ENCODE measurements around the gene GNAQ. TPM values are rescaled to one million over a fixed set of nuclear protein-coding genes. Genes with fewer than 3 reads are reported as not detected.
"Not testable (repeated sequence)": the region's sequence is repeated elsewhere in the genome, so short reads cannot be mapped to it uniquely, and the experiment has no call there.

GNAQ gene
- total RNA-seq, 1 experiment from 2014 or later, result 38.2 TPM

- no peaks in the 10 kb centered on the region for H3K9me3 Mint-ChIP-seq (ENCODE audit: unreplicated experiment)
- DNase-seq (ENCODE audit: unreplicated experiment), result no peak
- ChIA-PET CTCF (interaction anchor here (1.5 kb wide), 1 partner anchor 269 kb away, joined by 6 read pairs; no protein-coding TSS in a partner anchor), POLR2A (no interaction called here)
- peaks cover 2% of the 10 kb centered on the region for H3K4me1 Mint-ChIP-seq (ENCODE audit: insufficient read depth, unreplicated experiment)
- no TSS peak for BruUV-seq (replicated peaks)
- peaks cover 43% of the 10 kb centered on the region for H3K36me3 Mint-ChIP-seq (ENCODE audit: insufficient read depth, unreplicated experiment)
- intact Hi-C loops (cut with micrococcal nuclease), result no loop called here
- no peaks in the 10 kb centered on the region for H3K27me3 Mint-ChIP-seq (ENCODE audit: insufficient read depth, unreplicated experiment)
- H3K27ac Mint-ChIP-seq (ENCODE audit: low read depth, unreplicated experiment), result no peak overlapping the region
- H3K4me3 Mint-ChIP-seq (ENCODE audit: unreplicated experiment), result no peak overlapping the region
- TF ChIP-seq CTCF (IDR thresholded peaks at IDR 0.05; ENCODE audit: unreplicated experiment), result no peak
These were observed 304.8 kb downstream of the GNAQ start for GRCh38 chr9:77726814-77727213.

GRCh38 chr9:77726289-77726688 is 305.3 kb downstream of the GNAQ start:
- ChIA-PET POLR2A (no interaction called here), CTCF (interaction anchor here (1.5 kb wide), 1 partner anchor 269 kb away, joined by 6 read pairs; no protein-coding TSS in a partner anchor)
- peaks cover 41% of the 10 kb centered on the region for H3K36me3 Mint-ChIP-seq (ENCODE audit: insufficient read depth, unreplicated experiment)
- no peak overlapping the region for H3K27ac Mint-ChIP-seq (ENCODE audit: low read depth, unreplicated experiment)
- no peak for TF ChIP-seq CTCF (IDR thresholded peaks at IDR 0.05; ENCODE audit: unreplicated experiment)
- H3K4me1 Mint-ChIP-seq (ENCODE audit: insufficient read depth, unreplicated experiment), result no peaks in the 10 kb centered on the region
- H3K27me3 Mint-ChIP-seq (ENCODE audit: insufficient read depth, unreplicated experiment), result no peaks in the 10 kb centered on the region
- no peak overlapping the region for H3K4me3 Mint-ChIP-seq (ENCODE audit: unreplicated experiment)
- BruUV-seq (replicated peaks), result no TSS peak
- intact Hi-C loops (cut with micrococcal nuclease), result no loop called here
- DNase-seq (ENCODE audit: unreplicated experiment), result no peak
- H3K9me3 Mint-ChIP-seq (ENCODE audit: unreplicated experiment), result no peaks in the 10 kb centered on the region

- POLR2A ChIA-PET, result no interaction called here
- DNase-seq (ENCODE audit: unreplicated experiment), result no peak
- CTCF ChIA-PET, result interaction anchor here (1.5 kb wide), 1 partner anchor 268 kb away, joined by 6 read pairs; no protein-coding TSS in a partner anchor
These were observed 305.8 kb downstream of the GNAQ start for GRCh38 chr9:77725820-77726219.

GRCh38 chr9:77725046-77725694 is 306.4 kb downstream of the GNAQ start:
- Mint-ChIP-seq H3K4me3 (ENCODE audit: unreplicated experiment) (no peak overlapping the region), H3K27ac (ENCODE audit: low read depth, unreplicated experiment) (no peak overlapping the region), H3K27me3 (ENCODE audit: insufficient read depth, unreplicated experiment) (no peaks in the 10 kb centered on the region), H3K9me3 (ENCODE audit: unreplicated experiment) (no peaks in the 10 kb centered on the region), H3K4me1 (ENCODE audit: insufficient read depth, unreplicated experiment) (no peaks in the 10 kb centered on the region), H3K36me3 (ENCODE audit: insufficient read depth, unreplicated experiment) (peaks cover 46% of the 10 kb centered on the region)
- ChIA-PET CTCF (interaction anchor here (1.2 kb wide), 1 partner anchor 268 kb away, joined by 3 read pairs; no protein-coding TSS in a partner anchor), POLR2A (no interaction called here)
- intact Hi-C loops (cut with micrococcal nuclease), result no loop called here
- no TSS peak for BruUV-seq (replicated peaks)
- TF ChIP-seq CTCF (IDR thresholded peaks at IDR 0.05; ENCODE audit: unreplicated experiment), result no peak
- no peak for DNase-seq (ENCODE audit: unreplicated experiment)

More at GRCh38 chr9:77725820-77726219, 305.8 kb downstream of the GNAQ start:
- no peaks in the 10 kb centered on the region for H3K4me1 Mint-ChIP-seq (ENCODE audit: insufficient read depth, unreplicated experiment)
- no peak for TF ChIP-seq CTCF (IDR thresholded peaks at IDR 0.05; ENCODE audit: unreplicated experiment)
- no peaks in the 10 kb centered on the region for H3K9me3 Mint-ChIP-seq (ENCODE audit: unreplicated experiment)
- H3K36me3 Mint-ChIP-seq (ENCODE audit: insufficient read depth, unreplicated experiment), result peaks cover 41% of the 10 kb centered on the region
- no peak overlapping the region for H3K27ac Mint-ChIP-seq (ENCODE audit: low read depth, unreplicated experiment)
- BruUV-seq (replicated peaks), result no TSS peak
- H3K27me3 Mint-ChIP-seq (ENCODE audit: insufficient read depth, unreplicated experiment), result no peaks in the 10 kb centered on the region
- intact Hi-C loops (cut with micrococcal nuclease), result no loop called here
- no peak overlapping the region for H3K4me3 Mint-ChIP-seq (ENCODE audit: unreplicated experiment)

- DNase-seq (ENCODE audit: unreplicated experiment); H3K4me1 Mint-ChIP-seq (ENCODE audit: insufficient read depth, unreplicated experiment); POLR2A ChIA-PET; BruUV-seq (replicated peaks); H3K27ac Mint-ChIP-seq (ENCODE audit: low read depth, unreplicated experiment); intact Hi-C loops (cut with micrococcal nuclease); H3K9me3 Mint-ChIP-seq (ENCODE audit: unreplicated experiment); H3K4me3 Mint-ChIP-seq (ENCODE audit: unreplicated experiment); H3K27me3 Mint-ChIP-seq (ENCODE audit: insufficient read depth, unreplicated experiment): not testable (repeated sequence)
- H3K36me3 Mint-ChIP-seq (ENCODE audit: insufficient read depth, unreplicated experiment), result peaks cover 30% of the 10 kb centered on the region
- CTCF ChIA-PET, result interaction anchor here (1.1 kb wide), 1 partner anchor 17 kb away, joined by 4 read pairs; no protein-coding TSS in a partner anchor
These were observed 310.5 kb downstream of the GNAQ start for GRCh38 chr9:77721156-77721555.

Measured in MCF 10A (cell line).